KMS-11 (cell line): ENCODE results near the gene HPN.

Source experiments
- H2AFZ ChIP-seq: fragments of 200-600 bp; sonication (generic); 2 replicates; pipeline ENCODE4 v1.6.1; 2016; ENCODE audit warnings: antibody characterized with exemption, mixed run types, low read depth
- H3K27ac ChIP-seq: fragments of 200-600 bp; sonication (generic); 2 replicates; pipeline ENCODE4 v1.6.1; 2016; ENCODE audit warnings: mild to moderate bottlenecking, mixed run types
- H3K27me3 ChIP-seq: fragments of 200-600 bp; sonication (generic); 2 replicates; pipeline ENCODE4 v1.6.1; 2017; ENCODE audit warnings: mild to moderate bottlenecking, low read depth, mixed run types, moderate library complexity; ENCODE audit not compliant: insufficient read depth
- H3K36me3 ChIP-seq: fragments of 200-600 bp; sonication (generic); 2 replicates; pipeline ENCODE4 v1.6.1; 2017; ENCODE audit warnings: mild to moderate bottlenecking, mixed run types; ENCODE audit not compliant: insufficient read depth
- H3K4me1 ChIP-seq: fragments of 200-600 bp; sonication (generic); 2 replicates; pipeline ENCODE4 v1.6.1; 2016; ENCODE audit warnings: mild to moderate bottlenecking, low read depth, mixed run types; ENCODE audit not compliant: poor library complexity, severe bottlenecking
- H3K4me2 ChIP-seq: fragments of 200-600 bp; sonication (generic); 2 replicates; pipeline ENCODE4 v1.7.0; 2016; ENCODE audit warnings: mild to moderate bottlenecking, mixed run types
- H3K4me3 ChIP-seq: fragments of 200-600 bp; sonication (generic); IDR thresholded peaks from 2 replicates; pipeline ENCODE4 v1.6.1; 2017; ENCODE audit warnings: low read depth, low read length, mixed read lengths; ENCODE audit not compliant: insufficient read depth
- H3K79me2 ChIP-seq: fragments of 200-600 bp; sonication (generic); 2 replicates; pipeline ENCODE4 v1.6.1; 2016; ENCODE audit warnings: low read depth, mixed run types; ENCODE audit not compliant: insufficient read depth
- H3K9ac ChIP-seq: fragments of 200-600 bp; sonication (generic); 2 replicates; pipeline ENCODE4 v1.6.1; 2016; ENCODE audit warnings: mild to moderate bottlenecking, mixed run types
- H4K20me1 ChIP-seq: fragments of 200-600 bp; sonication (generic); 2 replicates; pipeline ENCODE4 v1.6.1; 2016; ENCODE audit warnings: mild to moderate bottlenecking, mixed run types; ENCODE audit not compliant: insufficient read depth
- TF ChIP-seq, protein P1 (sequence below): fragments of 200-600 bp; sonication (generic); conservative IDR thresholded peaks from 2 replicates; pipeline ENCODE4 v1.6.1; 2017; ENCODE audit warnings: low read depth, mild to moderate bottlenecking, antibody characterized with exemption, low read length, moderate library complexity, mixed read lengths

The HPN gene

GRCh38 chr19:35015954-35016351, 25.6 kb upstream of the HPN start:
- TF ChIP-seq, protein P1, sequence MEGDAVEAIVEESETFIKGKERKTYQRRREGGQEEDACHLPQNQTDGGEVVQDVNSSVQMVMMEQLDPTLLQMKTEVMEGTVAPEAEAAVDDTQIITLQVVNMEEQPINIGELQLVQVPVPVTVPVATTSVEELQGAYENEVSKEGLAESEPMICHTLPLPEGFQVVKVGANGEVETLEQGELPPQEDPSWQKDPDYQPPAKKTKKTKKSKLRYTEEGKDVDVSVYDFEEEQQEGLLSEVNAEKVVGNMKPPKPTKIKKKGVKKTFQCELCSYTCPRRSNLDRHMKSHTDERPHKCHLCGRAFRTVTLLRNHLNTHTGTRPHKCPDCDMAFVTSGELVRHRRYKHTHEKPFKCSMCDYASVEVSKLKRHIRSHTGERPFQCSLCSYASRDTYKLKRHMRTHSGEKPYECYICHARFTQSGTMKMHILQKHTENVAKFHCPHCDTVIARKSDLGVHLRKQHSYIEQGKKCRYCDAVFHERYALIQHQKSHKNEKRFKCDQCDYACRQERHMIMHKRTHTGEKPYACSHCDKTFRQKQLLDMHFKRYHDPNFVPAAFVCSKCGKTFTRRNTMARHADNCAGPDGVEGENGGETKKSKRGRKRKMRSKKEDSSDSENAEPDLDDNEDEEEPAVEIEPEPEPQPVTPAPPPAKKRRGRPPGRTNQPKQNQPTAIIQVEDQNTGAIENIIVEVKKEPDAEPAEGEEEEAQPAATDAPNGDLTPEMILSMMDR: no peak
- Histone ChIP-seq H3K4me2 (no peak overlapping the region), H3K27me3 (no peaks in the 10 kb centered on the region), H4K20me1 (no peaks in the 10 kb centered on the region), H3K9ac (no peak overlapping the region), H3K27ac (no peak overlapping the region), H3K4me1 (no peaks in the 10 kb centered on the region), H3K36me3 (no peaks in the 10 kb centered on the region), H2AFZ (no peak overlapping the region), H3K79me2 (no peaks in the 10 kb centered on the region), H3K4me3 (no peak overlapping the region)

GRCh38 chr19:35017507-35017906, 24.0 kb upstream of the HPN start:
- no peak overlapping the region for H2AFZ ChIP-seq
- no peaks in the 10 kb centered on the region for H3K27me3 ChIP-seq
- no peaks in the 10 kb centered on the region for H4K20me1 ChIP-seq
- H3K4me3 ChIP-seq: no peak overlapping the region
- no peak overlapping the region for H3K27ac ChIP-seq
- no peak overlapping the region for H3K9ac ChIP-seq
- H3K36me3 ChIP-seq: no peaks in the 10 kb centered on the region
- no peak overlapping the region for H3K4me2 ChIP-seq
- TF ChIP-seq, protein P1: no peak
- H3K79me2 ChIP-seq: no peaks in the 10 kb centered on the region
- H3K4me1 ChIP-seq: no peaks in the 10 kb centered on the region

GRCh38 chr19:35018379-35018778, 23.1 kb upstream of the HPN start:
- no peak overlapping the region for H3K4me2 ChIP-seq
- H3K4me3 ChIP-seq: no peak overlapping the region
- H3K9ac ChIP-seq: no peak overlapping the region
- H3K36me3 ChIP-seq: no peaks in the 10 kb centered on the region
- H3K27ac ChIP-seq: no peak overlapping the region
- H2AFZ ChIP-seq: no peak overlapping the region
- H4K20me1 ChIP-seq: no peaks in the 10 kb centered on the region
- TF ChIP-seq, protein P1: no peak
- no peaks in the 10 kb centered on the region for H3K27me3 ChIP-seq
- H3K4me1 ChIP-seq: no peaks in the 10 kb centered on the region
- H3K79me2 ChIP-seq: no peaks in the 10 kb centered on the region

- TF ChIP-seq, protein P1: no peak
- Histone ChIP-seq H3K79me2 (no peaks in the 10 kb centered on the region), H3K36me3 (no peaks in the 10 kb centered on the region), H3K4me1 (no peaks in the 10 kb centered on the region), H3K4me2 (no peak overlapping the region), H2AFZ (no peak overlapping the region), H3K4me3 (no peak overlapping the region), H4K20me1 (no peaks in the 10 kb centered on the region), H3K27ac (no peak overlapping the region), H3K27me3 (no peaks in the 10 kb centered on the region), H3K9ac (no peak overlapping the region)
These were observed 22.4 kb upstream of the HPN start for GRCh38 chr19:35019144-35019543.
